ENCODE measurements around the gene TBC1D19.
A peak's percentile ranks its signal among the peaks of the same experiment; 100 is the strongest.
"Not testable (repeated sequence)": the region's sequence is repeated elsewhere in the genome, so short reads cannot be mapped to it uniquely, and the experiment has no call there.

Gene TBC1D19

DNA sequence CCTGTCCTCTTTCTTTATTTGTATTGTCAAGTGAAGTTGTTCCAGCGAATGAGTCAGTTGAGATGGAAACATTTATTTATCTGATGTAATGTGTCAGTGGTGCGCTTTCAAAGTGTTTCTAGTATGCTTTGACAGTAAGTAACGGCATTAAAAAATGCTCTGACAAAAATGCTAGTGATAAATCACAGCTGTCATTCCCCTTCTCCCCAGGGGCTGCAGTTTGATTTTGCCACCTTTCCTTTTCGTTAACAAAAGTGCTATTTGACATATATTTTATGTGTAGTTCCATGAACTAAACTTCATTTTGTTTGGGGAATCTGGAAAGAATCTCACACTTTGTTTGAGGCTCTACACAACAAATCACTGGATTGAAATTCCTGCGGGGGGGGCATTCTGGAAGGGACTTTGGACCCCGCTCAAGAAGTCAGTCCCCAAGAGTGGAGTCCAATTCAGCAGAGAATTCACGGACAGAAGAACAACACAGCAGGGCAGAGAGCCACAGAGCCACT, 7.6 kb upstream of the TBC1D19 start:
- TF ChIP-seq ZC3H10 (CRISPR knock-in tag; IDR thresholded peaks at IDR 0.05), result no peak
- TF ChIP-seq ZNF8 (CRISPR knock-in tag; IDR thresholded peaks at IDR 0.05), result no peak
- no peak for TF ChIP-seq GLIS3 (CRISPR knock-in tag; IDR thresholded peaks at IDR 0.05)
- no peak for TF ChIP-seq TOX (CRISPR knock-in tag; IDR thresholded peaks at IDR 0.05; ENCODE audit: borderline replicate concordance)
- TF ChIP-seq ISL1 (CRISPR knock-in tag; IDR thresholded peaks at IDR 0.05), result peak; percentile 79
- TF ChIP-seq PATZ1 (CRISPR knock-in tag; IDR thresholded peaks at IDR 0.05; ENCODE audit: borderline replicate concordance), result no peak
- no peak for TF ChIP-seq ESRRG (CRISPR knock-in tag; IDR thresholded peaks at IDR 0.05)
- no peak for TF ChIP-seq ZNF565 (CRISPR knock-in tag; conservative IDR thresholded peaks at IDR 0.05; ENCODE audit: low read depth)
- TF ChIP-seq RARB (CRISPR knock-in tag; IDR thresholded peaks at IDR 0.05), result no peak
- peak; percentile 47; the same call in 2 of the 3 replicates for ATAC-seq

DNA sequence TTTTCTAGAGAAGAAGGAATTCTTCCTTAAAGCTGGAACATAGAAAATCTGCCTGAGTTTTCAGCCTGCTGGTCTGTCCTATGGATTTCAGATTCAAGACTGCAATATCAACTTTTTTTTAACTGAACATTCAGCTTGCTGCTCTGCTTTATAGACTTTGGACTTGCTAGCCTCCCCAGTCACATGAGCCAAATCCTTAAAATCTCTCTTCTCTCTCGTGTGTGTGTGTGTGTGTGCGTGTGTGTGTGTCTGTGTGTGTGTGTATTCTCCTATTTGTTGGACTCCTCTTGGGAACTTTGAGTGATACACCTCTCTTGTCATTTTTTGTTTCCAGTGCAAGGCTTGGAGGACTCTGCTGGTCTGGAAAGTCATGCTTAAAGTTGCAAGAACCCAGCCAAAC, 6.8 kb upstream of the TBC1D19 start:
- TF ChIP-seq ZNF70 (CRISPR knock-in tag; IDR thresholded peaks at IDR 0.05) (no peak), ZC3H10 (CRISPR knock-in tag; IDR thresholded peaks at IDR 0.05) (no peak), TCF4 (CRISPR knock-in tag; IDR thresholded peaks at IDR 0.05; ENCODE audit: borderline replicate concordance) (no peak), PPARA (CRISPR knock-in tag; IDR thresholded peaks at IDR 0.05; ENCODE audit: borderline replicate concordance) (no peak), OSR1 (CRISPR knock-in tag; IDR thresholded peaks at IDR 0.05) (no peak), ZFP30 (CRISPR knock-in tag; IDR thresholded peaks at IDR 0.05) (no peak), ZNF565 (CRISPR knock-in tag; conservative IDR thresholded peaks at IDR 0.05; ENCODE audit: low read depth) (no peak), GLIS3 (CRISPR knock-in tag; IDR thresholded peaks at IDR 0.05) (no peak), RARB (CRISPR knock-in tag; IDR thresholded peaks at IDR 0.05) (no peak), ZFP3 (CRISPR knock-in tag; IDR thresholded peaks at IDR 0.05) (no peak)
- ATAC-seq, result no peak

GRCh38 chr4:26579169-26579568, 4.7 kb upstream of the TBC1D19 start:
- no peak for ATAC-seq
- no peak for TF ChIP-seq ESRRG (CRISPR knock-in tag; IDR thresholded peaks at IDR 0.05)
- no peak for TF ChIP-seq CSDC2 (CRISPR knock-in tag; IDR thresholded peaks at IDR 0.05)
- no peak for TF ChIP-seq ZNF70 (CRISPR knock-in tag; IDR thresholded peaks at IDR 0.05)
- no peak for TF ChIP-seq TCF4 (CRISPR knock-in tag; IDR thresholded peaks at IDR 0.05; ENCODE audit: borderline replicate concordance)
- TF ChIP-seq, protein P1, sequence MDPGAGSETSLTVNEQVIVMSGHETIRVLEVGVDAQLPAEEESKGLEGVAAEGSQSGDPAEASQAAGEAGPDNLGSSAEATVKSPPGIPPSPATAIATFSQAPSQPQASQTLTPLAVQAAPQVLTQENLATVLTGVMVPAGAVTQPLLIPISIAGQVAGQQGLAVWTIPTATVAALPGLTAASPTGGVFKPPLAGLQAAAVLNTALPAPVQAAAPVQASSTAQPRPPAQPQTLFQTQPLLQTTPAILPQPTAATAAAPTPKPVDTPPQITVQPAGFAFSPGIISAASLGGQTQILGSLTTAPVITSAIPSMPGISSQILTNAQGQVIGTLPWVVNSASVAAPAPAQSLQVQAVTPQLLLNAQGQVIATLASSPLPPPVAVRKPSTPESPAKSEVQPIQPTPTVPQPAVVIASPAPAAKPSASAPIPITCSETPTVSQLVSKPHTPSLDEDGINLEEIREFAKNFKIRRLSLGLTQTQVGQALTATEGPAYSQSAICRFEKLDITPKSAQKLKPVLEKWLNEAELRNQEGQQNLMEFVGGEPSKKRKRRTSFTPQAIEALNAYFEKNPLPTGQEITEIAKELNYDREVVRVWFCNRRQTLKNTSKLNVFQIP (CRISPR knock-in tag; IDR thresholded peaks at IDR 0.05; ENCODE audit: borderline replicate concordance, low read depth), result no peak

- not testable (repeated sequence) for ATAC-seq
These were observed 2.5 kb upstream of the TBC1D19 start for GRCh38 chr4:26581341-26581740.

DNA sequence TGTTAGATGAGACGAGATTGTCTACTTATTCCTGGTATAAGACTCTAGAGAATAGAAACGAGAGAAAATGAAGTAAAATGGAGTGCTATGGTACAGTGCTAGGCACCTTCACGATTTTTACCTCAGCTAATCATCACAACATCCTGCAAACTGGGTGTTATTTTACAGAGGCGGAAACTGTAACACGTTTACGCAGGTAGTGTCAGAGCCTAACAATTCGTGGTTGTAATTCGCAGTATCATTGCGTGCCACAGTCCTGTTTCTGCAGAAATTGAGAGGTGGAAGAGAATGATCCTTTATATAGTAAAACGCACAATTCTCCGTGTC, 383 bp upstream of the TBC1D19 start:
- peak; percentile 74 for ATAC-seq

More for the DNA sequence above, 383 bp upstream of the TBC1D19 start:
- TF ChIP-seq ZFP3 (CRISPR knock-in tag; IDR thresholded peaks at IDR 0.05), result no peak
- no peak for TF ChIP-seq ZFP30 (CRISPR knock-in tag; IDR thresholded peaks at IDR 0.05)
- TF ChIP-seq, protein P2, sequence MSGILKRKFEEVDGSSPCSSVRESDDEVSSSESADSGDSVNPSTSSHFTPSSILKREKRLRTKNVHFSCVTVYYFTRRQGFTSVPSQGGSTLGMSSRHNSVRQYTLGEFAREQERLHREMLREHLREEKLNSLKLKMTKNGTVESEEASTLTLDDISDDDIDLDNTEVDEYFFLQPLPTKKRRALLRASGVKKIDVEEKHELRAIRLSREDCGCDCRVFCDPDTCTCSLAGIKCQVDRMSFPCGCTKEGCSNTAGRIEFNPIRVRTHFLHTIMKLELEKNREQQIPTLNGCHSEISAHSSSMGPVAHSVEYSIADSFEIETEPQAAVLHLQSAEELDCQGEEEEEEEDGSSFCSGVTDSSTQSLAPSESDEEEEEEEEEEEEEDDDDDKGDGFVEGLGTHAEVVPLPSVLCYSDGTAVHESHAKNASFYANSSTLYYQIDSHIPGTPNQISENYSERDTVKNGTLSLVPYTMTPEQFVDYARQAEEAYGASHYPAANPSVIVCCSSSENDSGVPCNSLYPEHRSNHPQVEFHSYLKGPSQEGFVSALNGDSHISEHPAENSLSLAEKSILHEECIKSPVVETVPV (CRISPR knock-in tag; IDR thresholded peaks at IDR 0.05), result no peak
- TF ChIP-seq ZNF565 (CRISPR knock-in tag; conservative IDR thresholded peaks at IDR 0.05; ENCODE audit: low read depth), result no peak
- TF ChIP-seq ZNF70 (CRISPR knock-in tag; IDR thresholded peaks at IDR 0.05), result no peak
- TF ChIP-seq, protein P3, sequence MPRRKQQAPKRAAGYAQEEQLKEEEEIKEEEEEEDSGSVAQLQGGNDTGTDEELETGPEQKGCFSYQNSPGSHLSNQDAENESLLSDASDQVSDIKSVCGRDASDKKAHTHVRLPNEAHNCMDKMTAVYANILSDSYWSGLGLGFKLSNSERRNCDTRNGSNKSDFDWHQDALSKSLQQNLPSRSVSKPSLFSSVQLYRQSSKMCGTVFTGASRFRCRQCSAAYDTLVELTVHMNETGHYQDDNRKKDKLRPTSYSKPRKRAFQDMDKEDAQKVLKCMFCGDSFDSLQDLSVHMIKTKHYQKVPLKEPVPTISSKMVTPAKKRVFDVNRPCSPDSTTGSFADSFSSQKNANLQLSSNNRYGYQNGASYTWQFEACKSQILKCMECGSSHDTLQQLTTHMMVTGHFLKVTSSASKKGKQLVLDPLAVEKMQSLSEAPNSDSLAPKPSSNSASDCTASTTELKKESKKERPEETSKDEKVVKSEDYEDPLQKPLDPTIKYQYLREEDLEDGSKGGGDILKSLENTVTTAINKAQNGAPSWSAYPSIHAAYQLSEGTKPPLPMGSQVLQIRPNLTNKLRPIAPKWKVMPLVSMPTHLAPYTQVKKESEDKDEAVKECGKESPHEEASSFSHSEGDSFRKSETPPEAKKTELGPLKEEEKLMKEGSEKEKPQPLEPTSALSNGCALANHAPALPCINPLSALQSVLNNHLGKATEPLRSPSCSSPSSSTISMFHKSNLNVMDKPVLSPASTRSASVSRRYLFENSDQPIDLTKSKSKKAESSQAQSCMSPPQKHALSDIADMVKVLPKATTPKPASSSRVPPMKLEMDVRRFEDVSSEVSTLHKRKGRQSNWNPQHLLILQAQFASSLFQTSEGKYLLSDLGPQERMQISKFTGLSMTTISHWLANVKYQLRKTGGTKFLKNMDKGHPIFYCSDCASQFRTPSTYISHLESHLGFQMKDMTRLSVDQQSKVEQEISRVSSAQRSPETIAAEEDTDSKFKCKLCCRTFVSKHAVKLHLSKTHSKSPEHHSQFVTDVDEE (CRISPR knock-in tag; IDR thresholded peaks at IDR 0.05), result no peak
- TF ChIP-seq ZNF8 (CRISPR knock-in tag; IDR thresholded peaks at IDR 0.05), result no peak
